GM19463 (cell line): ENCODE data around the gene ATG14.
"Not testable (repeated sequence)": the region's sequence is repeated elsewhere in the genome, so short reads cannot be mapped to it uniquely, and the experiment has no call there.

Experiments used
- ATAC-seq: cut with Tn5 transposase; IDR thresholded peaks from one replicate; pipeline ENCODE4 v1.9.1; 2021; ENCODE audit warnings: mild to moderate bottlenecking, moderate library complexity; ENCODE audit not compliant: unreplicated experiment

The ATG14 gene

GRCh38 chr14:55434805-55435174 lies 23.2 kb upstream of the ATG14 start:
- no peak for ATAC-seq

DNA sequence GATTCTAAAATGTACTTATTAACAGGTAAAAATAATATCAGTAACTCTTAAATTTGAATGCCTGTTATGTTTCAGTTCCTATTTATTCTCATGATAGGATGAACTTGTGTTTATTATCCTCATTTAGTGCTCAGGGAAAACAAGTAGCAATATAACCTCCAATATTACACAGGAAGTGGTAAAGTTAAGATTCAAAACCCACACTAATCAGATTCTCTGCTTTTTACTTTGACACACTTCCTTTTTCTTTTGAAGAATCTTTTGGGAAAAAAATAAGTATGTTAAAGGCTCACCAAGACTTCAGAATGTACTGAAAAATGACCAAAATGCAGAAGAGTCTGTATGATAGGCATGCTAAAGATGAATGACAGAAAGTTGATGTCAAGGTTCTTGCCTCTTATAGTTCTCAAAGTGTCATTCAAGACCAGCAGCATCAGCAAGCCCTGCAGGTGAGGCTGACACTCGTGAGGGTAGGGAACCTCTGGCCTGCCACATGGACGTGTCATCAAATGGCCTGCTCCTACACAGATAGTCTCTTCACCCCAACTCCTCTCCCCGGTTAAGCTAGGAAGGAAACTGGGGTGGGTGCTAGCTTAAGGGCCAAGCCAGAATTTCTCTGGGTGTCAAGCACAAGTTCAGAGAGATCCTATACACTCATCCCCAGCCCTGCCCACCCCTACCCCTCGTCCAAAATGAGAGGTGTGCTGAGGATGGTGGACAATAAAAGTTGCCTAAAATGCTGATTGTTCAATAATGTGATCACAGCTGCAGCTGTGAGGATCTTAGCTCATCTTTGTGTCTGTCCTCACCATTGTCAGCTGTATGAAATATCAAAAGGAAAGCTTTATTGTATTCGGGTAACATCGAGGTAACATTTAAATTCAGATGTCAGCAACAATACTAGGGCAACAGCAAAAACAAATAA lies 22.5 kb upstream of the ATG14 start:
- no peak for ATAC-seq

GRCh38 chr14:55432628-55433027 lies 21.0 kb upstream of the ATG14 start:
- ATAC-seq, result no peak

GRCh38 chr14:55430024-55430690 lies 18.5 kb upstream of the ATG14 start:
- ATAC-seq, result peak; percentile 63

DNA sequence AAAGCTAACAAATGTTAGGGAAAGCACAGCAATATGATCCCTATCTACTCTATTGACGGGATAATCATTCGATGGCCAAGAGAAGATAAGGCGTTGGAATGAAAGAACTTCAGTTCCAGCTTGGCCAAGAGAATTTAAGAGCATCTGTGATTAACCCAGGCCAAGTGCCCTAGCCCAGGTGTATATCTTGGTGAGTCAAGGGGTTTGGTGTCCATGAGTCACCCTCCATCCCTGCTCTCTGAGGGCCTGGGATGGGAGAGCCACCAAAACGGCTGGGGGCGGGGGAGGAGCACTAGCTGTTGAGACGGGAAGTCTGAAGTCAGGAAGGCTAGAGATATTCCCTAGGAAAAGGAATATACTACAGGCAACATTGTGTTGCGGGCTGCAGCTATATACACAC lies 15.8 kb upstream of the ATG14 start:
- ATAC-seq, result no peak

DNA sequence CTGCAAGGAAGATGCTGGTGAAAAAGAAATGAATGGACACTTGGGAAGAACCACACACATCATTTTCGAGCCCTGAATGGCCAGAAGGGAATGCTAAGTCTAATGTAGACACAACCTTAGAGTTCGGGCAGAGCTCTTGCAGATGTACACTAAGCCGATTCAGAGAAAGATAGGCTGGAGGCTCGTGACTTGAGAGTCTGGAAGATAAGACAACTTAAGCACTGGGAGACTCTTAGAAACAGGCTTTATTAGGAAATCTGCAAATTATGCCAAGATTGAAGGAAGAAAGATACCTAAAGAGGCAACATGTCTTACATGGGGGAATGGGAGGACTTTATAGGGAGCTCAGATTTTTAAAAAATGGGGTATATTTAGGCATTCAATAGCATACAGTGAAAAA lies 15.3 kb upstream of the ATG14 start:
- no peak for ATAC-seq

DNA sequence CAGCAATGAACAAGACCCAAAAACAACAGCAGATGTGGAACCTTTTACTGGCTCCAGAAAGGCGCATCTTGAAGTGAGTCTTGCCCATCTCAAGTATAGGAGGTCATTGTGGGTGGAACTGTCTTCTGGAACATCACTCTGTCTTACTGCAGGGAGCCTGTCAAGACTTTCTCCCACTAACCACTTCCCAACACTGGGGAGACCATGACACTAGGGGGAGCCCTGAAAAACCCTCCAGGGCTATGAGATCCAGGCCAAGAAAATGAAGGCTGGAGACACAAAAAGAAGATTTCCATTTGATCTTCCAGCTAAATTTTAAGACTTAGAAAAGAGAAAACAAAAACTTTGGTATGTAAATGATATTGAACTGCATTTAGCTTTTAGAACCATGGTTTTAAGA lies 13.5 kb upstream of the ATG14 start:
- no peak for ATAC-seq

GRCh38 chr14:55423969-55424368 lies 12.3 kb upstream of the ATG14 start:
- ATAC-seq, result no peak

DNA sequence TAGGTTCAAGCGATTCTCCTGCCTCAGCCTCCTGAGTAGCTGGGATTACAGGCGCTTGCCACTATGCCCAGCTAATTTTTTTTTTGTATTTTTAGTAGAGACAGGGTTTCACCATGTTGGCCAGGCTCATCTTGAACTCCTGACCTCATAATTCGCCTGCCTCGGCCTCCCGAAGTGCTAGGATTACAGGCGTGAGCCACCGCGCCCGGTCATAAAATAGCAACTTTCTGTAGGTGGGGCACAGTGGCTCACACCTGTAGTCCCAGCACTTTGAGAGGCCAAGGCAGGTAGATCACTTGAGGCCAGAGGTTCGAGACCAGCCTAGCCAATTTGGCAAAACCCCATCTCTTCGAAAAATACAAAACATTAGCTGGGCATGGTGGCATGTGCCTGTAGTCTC lies 10.7 kb upstream of the ATG14 start:
- not testable (repeated sequence) for ATAC-seq

GRCh38 chr14:55419663-55420062 lies 8.0 kb upstream of the ATG14 start:
- ATAC-seq, result no peak

DNA sequence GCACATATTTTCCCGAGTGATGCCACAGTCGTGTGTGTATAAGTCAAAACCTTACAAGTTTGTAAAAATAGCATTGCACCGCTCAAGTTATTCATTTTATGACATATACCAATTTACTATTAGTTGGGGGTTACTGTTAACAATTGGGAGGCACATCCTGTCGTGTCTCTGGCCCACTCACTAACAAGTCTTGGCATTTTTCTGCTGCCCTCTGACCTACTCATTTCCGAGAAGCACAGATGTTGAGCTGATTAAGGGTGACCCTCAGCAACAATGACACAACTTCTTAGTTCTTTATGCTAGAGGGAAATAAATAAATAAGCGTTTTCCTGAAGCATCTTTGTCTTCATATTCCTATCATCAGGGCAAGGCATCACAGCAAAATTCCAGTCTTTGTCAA lies 6.8 kb upstream of the ATG14 start:
- ATAC-seq, result no peak

- ATAC-seq, result no peak
Measured at GRCh38 chr14:55417955-55418354, 6.3 kb upstream of the ATG14 start.

DNA sequence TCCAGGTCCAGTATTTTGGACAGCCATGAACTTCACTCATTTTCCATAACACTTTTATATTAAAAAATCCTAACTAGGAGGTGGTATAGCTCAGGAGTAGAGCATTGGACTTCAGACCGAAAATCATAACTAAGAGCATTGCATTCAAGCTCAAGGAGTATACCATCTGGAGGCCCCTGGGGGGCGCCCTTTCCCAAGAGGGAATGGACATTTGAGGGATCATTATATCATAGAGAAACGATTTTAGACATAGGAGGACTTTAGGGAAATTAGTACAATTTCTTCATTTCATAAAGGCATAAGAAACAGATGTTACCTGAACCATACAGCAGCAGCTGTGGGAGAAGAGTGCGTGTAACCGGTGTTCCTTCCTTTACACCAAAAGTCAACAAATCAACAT lies 5.2 kb upstream of the ATG14 start:
- ATAC-seq, result no peak

DNA sequence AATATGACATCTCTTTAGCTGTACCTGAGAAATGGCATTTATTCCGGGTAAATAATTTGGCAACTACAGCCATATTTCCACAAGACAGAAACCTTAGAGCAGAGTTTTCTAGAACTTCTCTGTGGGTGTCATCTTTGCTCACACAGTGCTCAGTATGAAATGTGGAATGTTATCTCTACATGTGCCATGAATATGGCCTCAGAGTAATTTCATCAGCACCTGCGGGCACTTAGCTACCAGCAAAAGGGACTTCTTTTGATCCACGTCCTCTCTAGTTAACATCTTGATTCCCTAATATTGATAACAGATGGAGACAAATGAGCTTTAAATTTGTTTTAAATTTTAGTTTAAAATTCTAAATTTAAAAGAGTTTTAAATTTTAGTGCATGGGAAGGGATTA lies 2.9 kb upstream of the ATG14 start:
- ATAC-seq, result no peak

- ATAC-seq, result no peak
Measured at GRCh38 chr14:55412676-55413075, 1.0 kb upstream of the ATG14 start.

- no peak for ATAC-seq
Measured at GRCh38 chr14:55410876-55411275, 754 bp downstream of the ATG14 start.

DNA sequence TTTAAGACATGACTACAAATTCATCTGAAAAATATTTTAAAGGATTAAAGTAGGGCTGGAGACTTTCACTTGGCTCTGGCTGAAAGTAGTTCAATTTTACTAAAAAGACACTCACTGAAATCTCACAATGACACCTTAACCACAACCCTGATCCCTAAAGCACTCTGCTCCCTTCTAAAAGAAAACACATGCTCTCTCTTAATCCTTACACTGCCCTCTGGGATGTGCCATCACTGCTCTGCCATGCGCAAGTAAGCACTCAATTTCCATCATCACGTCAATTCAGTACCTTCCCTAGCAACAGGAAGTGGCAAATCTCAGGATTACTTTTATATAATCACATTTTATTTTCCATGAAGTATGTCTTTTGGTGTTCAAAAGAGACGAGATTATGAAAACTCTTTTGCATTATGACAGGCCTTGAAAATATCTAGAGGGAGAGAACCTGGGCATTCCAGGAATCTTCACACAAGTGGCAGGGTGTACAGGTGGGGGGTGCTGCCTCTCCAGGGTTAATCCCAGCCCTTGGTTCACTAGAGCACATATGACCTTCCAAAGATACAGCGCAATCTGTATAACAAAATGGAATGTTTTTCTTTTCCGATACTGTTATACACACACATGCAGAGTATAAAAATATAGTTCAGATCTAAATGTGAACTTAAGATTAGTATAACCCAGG lies 7.3 kb downstream of the ATG14 start:
- no peak for ATAC-seq

DNA sequence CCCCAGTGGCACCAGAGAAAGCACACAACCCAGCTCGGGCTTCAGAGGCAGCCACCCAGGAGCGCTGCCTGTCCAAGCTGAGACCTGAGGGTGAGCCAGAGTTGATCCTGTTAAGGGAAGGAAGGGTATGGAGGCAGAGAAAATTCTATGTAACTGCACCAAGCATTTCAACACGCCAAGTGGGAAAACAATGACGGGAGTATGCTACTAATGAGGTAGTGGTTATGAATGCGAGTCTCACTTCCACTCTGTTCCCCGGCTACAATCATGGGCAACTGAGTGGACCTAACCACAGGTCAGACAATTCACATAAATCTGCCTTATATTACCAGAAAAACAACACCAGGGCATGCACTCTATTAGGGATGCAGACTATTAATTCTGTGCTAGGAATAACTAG lies 9.9 kb downstream of the ATG14 start:
- no peak for ATAC-seq

DNA sequence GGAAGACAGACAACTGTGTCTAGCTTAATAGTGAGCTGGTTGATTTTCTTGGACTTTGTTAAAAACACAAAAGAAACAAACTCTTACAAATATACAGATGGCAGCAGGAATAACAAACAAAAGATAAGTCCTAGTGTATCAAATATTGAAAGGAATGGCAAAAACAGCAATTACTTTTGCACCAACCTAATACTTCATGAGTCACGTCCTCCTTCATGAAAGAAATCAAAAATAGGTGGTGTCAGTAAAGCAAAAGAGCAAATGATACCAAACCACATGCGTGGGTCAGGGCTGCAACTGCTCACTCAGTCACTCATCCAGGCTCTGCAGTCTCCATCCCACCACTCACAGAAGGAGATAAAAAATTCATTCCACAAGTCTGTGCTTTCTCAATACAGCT lies 11.8 kb downstream of the ATG14 start:
- no peak for ATAC-seq

GRCh38 chr14:55399183-55399582 lies 12.4 kb downstream of the ATG14 start:
- no peak for ATAC-seq

DNA sequence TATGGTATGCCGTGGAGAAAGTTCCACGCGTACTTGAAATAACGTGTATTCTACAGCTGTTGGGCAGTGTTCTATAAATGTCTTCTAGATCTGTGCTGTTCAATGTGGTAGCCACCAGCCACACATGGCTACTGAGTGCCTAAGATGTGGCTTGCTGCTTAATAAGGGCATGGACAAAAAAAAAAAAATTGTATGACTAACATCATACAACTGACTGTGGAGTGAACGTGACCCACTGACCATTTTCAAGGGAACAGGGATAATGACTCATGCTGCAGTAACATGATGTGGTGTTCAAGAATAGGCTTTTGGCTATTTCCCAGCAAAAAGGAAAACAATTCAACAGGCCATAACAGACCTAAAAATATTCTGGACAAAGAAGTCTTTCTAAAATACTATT lies 13.0 kb downstream of the ATG14 start:
- no peak for ATAC-seq

GRCh38 chr14:55389330-55389729 lies 22.3 kb downstream of the ATG14 start:
- no peak for ATAC-seq
